ENCODE measurements around the gene GSK3A.

Gene GSK3A

GRCh38 chr19:42219812-42220750 is 22.3 kb downstream of the GSK3A start, which contains the start of gene ZNF526:
Gene ZNF526 (plus strand): TSS chr19:42220312. CDS start chr19:42224404, 4,092 bp downstream.
- peak; percentile 96 for FAIRE-seq

- peak; percentile 96 for FAIRE-seq
Observed at GRCh38 chr19:42217520-42218437, 24.6 kb downstream of the GSK3A start, which contains the start of gene DEDD2. Gene DEDD2 (minus strand): TSS chr19:42217677. CDS start chr19:42217007, 670 bp downstream.

- no peak for FAIRE-seq
Observed at GRCh38 chr19:42216653-42217519, 25.5 kb downstream of the GSK3A start.

GRCh38 chr19:42214810-42215485 is 27.5 kb downstream of the GSK3A start:
- FAIRE-seq, result no peak

- FAIRE-seq, result no peak
Observed at GRCh38 chr19:42212886-42213285, 29.5 kb downstream of the GSK3A start.

- no peak for FAIRE-seq
Observed at GRCh38 chr19:42208612-42209011, 33.8 kb downstream of the GSK3A start.

- FAIRE-seq, result no peak
Observed at GRCh38 chr19:42207767-42208271, 34.6 kb downstream of the GSK3A start.

- FAIRE-seq, result no peak
Observed at GRCh38 chr19:42206871-42207755, 35.3 kb downstream of the GSK3A start.

- FAIRE-seq, result no peak
Observed at GRCh38 chr19:42204664-42205063, 37.7 kb downstream of the GSK3A start.

- FAIRE-seq, result no peak
Observed at GRCh38 chr19:42203700-42204099, 38.7 kb downstream of the GSK3A start.

GRCh38 chr19:42202290-42202880 is 40.0 kb downstream of the GSK3A start:
- FAIRE-seq, result no peak

GRCh38 chr19:42201489-42202289 is 40.7 kb downstream of the GSK3A start:
- no peak for FAIRE-seq

GRCh38 chr19:42200116-42200715 is 42.2 kb downstream of the GSK3A start:
- FAIRE-seq, result no peak

GRCh38 chr19:42199440-42200115 is 42.8 kb downstream of the GSK3A start:
- FAIRE-seq, result no peak

- FAIRE-seq, result no peak
Observed at GRCh38 chr19:42198676-42199439, 43.5 kb downstream of the GSK3A start.

GRCh38 chr19:42197375-42197817 is 45.0 kb downstream of the GSK3A start:
- no peak for FAIRE-seq
